GM21390 (cell line): ENCODE data around the gene OTOR.

ENCODE experiments used
- ATAC-seq: cut with Tn5 transposase; IDR thresholded peaks from one replicate; pipeline ENCODE4 v1.9.1; 2021; ENCODE audit not compliant: unreplicated experiment

The OTOR gene

DNA sequence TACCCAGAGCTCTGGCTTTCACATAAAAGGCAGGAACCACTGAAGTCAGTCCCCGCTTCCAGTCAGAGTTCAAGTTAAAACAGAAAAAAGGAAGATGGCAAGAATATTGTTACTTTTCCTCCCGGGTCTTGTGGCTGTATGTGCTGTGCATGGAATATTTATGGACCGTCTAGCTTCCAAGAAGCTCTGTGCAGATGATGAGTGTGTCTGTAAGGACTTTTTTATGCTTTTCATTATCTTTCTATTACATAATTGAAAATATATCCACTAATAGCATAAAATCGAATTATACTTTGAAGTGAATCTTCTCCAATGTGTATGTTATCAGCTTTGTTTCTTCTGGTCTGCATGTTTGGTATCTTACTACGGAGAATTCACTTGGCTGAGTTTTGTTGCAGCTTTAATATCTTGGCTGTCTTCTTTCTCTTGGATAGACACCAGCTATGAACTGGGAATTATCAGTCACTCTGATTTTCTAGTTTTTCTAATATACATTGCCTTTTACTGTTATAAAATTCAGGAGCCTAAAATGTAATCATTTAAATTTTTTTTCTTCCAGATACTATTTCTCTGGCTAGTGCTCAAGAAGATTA is at the start of gene OTOR:
TSS of gene OTOR (plus strand) at position 51 of the 593 bp plus-strand sequence. CDS start at position 95, 44 bp downstream.
- no peak for ATAC-seq

DNA sequence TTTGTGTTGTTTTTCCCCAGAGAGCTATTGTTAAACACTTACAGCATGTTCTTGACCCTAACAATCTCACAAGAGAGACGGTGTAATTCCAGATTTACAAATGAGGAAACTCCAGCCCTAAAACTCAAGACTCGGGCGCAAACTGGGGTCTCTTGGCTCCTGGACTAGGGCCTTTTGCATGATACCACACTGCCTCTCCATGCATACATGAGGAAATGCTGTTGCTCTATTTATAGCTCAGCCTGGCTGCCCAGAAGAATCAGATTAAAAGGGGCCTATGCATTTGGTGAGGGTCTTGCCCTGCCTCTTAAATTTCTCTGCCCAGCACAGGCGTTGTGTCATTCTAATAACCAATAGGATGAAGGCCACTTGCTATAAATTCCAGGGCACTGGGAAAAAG is 48.9 kb upstream of the OTOR start:
- ATAC-seq = no peak

- ATAC-seq = peak; percentile 71
These were observed 46.9 kb upstream of the OTOR start for GRCh38 chr20:16701296-16701695.

DNA sequence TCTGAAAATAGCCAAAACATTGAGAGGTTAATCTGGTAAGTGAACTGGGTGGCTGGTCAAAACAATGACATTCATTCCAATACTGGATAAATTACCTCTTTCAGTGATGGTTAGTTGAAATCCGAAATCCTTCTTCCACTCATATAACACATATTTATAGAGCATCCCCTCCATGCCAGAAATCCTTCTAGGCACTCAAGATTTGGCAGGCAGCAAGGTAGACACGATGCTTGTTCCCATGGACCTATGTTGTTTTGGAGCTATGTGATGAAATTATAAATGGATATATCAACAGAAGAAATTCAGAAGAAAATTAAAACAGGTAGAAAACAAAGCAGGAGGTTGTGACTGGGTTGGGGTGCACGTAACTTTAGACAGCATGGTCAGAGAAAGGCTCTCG is 44.6 kb upstream of the OTOR start:
- no peak for ATAC-seq

- ATAC-seq = no peak
These were observed 40.5 kb upstream of the OTOR start for GRCh38 chr20:16707674-16708073.

GRCh38 chr20:16708602-16709001 is 39.6 kb upstream of the OTOR start:
- no peak for ATAC-seq

- peak; percentile 92 for ATAC-seq
These were observed 39.1 kb upstream of the OTOR start for GRCh38 chr20:16709017-16709416.

DNA sequence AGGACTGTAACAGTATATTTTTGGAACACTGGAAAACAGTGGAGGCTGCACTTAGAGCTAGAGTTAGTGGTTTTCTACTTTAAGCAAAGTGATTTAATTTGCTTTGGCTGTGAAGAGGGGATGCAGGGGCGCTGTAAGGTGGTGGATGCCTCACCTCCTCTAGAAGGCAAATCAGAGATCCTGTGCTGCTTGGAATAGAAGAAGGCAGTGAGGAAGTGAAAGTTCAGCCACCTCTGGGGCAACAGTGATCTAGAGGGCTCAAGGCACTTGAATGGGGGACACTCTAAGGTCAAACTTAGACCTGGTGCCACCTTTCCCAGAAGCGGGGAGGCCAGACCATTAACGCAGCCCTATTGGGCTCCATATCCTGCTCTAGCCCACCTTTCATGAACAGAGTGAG is 37.4 kb upstream of the OTOR start:
- no peak for ATAC-seq

DNA sequence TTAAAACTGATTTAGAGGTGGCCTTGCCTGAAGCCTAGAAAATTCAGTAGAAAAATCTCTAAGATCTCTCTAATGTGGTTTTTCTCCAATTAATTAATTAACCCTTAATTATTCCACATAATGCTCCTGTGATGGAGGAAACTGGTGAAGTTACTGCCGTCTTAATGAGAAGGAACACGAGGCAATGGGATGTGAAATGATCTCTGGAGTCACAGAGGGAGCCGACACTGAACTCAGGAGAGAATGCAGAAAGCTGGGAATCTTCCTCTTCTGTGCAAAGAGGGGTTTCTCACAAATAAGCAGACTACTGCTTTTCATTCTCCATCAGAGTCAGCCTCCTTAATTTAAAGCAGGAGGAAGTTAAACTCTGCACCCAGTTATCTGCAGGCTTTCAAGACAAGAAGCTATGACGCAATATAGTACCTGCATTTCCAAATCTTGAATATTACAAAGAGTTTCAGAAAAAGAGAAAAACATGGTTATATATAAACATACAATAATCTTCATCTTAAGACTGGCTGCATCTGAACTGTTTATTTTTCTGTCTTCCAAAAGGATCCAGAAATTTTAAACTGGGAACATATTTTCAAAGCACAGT is 36.4 kb upstream of the OTOR start:
- ATAC-seq = no peak

GRCh38 chr20:16712511-16712947 is 35.6 kb upstream of the OTOR start:
- ATAC-seq = no peak

DNA sequence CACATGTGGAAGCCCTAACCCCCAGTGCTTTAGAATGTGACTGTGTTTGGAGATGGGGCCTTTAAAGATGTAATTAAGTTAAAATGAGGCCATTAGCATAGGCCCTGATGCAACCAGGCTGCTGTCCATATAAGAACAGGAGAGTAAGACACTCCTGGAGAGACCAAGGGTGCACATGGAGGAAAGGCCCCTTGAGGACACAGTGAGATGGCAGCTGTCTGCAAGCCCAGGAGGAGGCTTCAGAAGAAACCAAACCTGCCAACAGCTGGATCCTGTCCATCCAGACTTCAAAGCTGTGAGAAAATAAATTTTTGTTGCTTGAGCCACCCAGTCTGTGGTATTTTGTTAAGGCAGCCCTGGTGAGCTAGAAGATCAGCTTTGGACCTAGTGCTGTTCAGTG is 35.1 kb upstream of the OTOR start:
- no peak for ATAC-seq

GRCh38 chr20:16714242-16714641 is 33.9 kb upstream of the OTOR start:
- no peak for ATAC-seq

- ATAC-seq = no peak
These were observed 33.4 kb upstream of the OTOR start for GRCh38 chr20:16714751-16715150.

- ATAC-seq = no peak
These were observed 28.7 kb upstream of the OTOR start for GRCh38 chr20:16719421-16719820.

GRCh38 chr20:16729080-16729479 is 19.1 kb upstream of the OTOR start:
- ATAC-seq = no peak

GRCh38 chr20:16729565-16730460 is 18.3 kb upstream of the OTOR start, which contains the start of gene SNRPB2:
SNRPB2 (plus strand) TSS chr20:16730026; CDS start chr20:16731703, 1,677 bp downstream.
- peak; percentile 97 for ATAC-seq

- ATAC-seq = no peak
These were observed 15.5 kb upstream of the OTOR start for GRCh38 chr20:16732506-16733152.

DNA sequence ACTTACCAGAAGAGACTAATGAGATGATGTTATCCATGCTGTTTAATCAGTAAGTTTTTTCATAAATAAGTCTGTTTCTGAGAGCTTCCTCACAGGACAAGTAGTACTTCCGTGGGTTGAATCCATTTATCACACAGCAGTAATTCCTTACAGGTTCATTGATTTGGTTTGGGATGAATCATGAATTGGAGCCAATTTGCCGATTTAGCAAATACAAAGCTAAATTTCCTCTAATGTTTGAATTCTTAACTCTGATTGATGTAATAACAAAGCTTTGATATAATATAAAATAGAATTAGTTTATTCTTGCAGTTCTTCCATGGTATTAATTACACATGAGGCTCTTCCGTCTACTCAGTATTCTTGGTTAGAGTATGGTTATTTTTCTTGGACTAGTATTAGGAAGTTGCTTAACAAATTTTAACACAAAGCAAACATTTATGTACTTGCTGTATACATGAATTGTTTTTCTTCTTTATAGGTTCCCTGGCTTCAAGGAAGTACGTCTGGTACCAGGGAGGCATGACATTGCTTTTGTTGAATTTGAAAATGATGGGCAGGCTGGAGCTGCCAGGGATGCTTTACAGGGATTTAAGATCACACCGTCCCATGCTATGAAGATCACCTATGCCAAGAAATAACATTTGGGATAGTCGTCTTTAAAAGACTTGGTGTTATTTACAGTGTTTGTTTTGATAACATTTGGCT is 7.6 kb upstream of the OTOR start:
- ATAC-seq = no peak

GRCh38 chr20:16744178-16744807 is 3.9 kb upstream of the OTOR start:
- ATAC-seq = no peak

- no peak for ATAC-seq
These were observed 3.0 kb upstream of the OTOR start for GRCh38 chr20:16745204-16745603.
